ENCODE results near the gene AZU1.
A peak's percentile ranks its signal among the peaks of the same experiment; 100 is the strongest.
"Not testable (repeated sequence)": the region's sequence is repeated elsewhere in the genome, so short reads cannot be mapped to it uniquely, and the experiment has no call there.

Gene AZU1

DNA sequence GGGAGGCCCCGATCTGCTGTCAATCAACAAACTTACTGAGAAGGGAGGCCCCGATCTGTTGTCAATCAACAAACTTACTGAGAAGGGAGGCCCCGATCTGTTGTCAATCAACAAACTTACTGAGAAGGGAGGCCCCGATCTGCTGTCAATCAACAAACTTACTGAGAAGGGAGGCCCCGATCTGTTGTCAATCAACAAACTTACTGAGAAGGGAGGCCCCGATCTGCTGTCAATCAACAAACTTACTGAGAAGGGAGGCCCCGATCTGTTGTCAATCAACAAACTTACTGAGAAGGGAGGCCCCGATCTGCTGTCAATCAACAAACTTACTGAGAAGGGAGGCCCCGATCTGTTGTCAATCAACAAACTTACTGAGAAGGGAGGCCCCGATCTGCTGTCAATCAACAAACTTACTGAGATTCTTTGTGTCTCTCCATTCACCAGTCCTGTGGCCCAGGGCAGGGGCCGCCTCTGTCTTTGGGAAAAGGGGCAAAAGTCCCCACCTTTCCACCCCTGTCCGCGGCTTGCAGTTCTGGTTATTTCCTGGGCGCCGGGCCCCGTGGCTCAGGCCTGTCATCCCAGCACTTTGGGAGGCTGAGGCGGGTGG lies 26.1 kb downstream of the AZU1 start:
- DNase-seq (ENCODE audit: low read depth in 1 of 2, low spot score in 1 of 2): not testable (repeated sequence)

- no peak for DNase-seq (ENCODE audit: low read depth in 1 of 2, low spot score in 1 of 2)
Measured at GRCh38 chr19:854549-854948, 26.9 kb downstream of the AZU1 start.

DNA sequence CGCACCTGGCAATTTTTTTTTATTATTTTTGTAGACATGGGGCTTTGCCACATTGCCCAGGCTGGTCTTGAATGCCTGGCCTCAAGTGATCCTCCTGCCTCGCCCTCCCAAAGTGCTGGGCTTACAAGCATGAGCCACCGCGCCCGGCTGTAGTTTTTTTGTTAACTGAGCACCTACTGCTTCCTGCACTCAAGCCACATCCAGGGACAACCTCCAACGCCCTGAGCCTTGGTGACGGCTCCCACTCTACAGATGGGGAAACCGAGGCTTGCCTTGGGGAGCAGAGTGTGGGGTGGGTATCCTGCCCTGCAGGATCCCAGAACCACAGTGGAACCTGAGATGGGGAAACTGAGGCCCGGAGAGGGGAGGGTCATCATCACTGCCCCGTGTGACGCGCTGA lies 27.5 kb downstream of the AZU1 start:
- DNase-seq (ENCODE audit: low read depth in 1 of 2, low spot score in 1 of 2): no peak

DNA sequence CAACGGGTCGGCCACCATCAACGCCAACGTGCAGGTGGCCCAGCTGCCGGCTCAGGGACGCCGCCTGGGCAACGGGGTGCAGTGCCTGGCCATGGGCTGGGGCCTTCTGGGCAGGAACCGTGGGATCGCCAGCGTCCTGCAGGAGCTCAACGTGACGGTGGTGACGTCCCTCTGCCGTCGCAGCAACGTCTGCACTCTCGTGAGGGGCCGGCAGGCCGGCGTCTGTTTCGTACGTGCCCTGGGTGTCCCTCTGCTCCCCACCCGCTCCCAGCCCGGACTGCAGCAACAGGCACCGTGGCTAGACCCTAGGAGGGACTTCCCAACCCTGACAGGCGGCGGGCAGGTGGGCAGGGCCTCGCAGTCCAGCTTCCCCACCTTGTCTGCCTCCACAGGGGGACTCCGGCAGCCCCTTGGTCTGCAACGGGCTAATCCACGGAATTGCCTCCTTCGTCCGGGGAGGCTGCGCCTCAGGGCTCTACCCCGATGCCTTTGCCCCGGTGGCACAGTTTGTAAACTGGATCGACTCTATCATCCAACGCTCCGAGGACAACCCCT lies 28.0 kb downstream of the AZU1 start:
- no peak for DNase-seq (ENCODE audit: low read depth in 1 of 2, low spot score in 1 of 2)

DNA sequence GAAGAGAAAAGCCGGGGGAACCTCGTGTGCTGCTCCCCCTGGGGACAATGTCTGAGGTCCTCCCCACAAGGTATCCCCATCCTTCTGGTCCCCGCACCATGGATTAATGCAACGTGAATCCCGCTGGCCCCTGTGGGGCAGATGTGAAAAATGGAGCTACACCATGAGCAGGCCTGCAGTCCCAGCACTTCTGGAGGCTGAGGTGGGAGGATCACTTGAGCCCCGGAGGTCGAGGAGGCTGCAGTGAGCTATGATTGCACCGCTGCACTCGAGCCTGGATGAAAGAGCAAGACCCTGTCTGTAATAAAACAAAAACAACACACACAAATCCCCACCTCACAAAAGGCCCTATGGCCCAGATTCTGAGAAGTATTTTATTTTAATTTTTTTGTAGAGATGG lies 30.6 kb downstream of the AZU1 start:
- DNase-seq (ENCODE audit: low read depth in 1 of 2, low spot score in 1 of 2): no peak

DNA sequence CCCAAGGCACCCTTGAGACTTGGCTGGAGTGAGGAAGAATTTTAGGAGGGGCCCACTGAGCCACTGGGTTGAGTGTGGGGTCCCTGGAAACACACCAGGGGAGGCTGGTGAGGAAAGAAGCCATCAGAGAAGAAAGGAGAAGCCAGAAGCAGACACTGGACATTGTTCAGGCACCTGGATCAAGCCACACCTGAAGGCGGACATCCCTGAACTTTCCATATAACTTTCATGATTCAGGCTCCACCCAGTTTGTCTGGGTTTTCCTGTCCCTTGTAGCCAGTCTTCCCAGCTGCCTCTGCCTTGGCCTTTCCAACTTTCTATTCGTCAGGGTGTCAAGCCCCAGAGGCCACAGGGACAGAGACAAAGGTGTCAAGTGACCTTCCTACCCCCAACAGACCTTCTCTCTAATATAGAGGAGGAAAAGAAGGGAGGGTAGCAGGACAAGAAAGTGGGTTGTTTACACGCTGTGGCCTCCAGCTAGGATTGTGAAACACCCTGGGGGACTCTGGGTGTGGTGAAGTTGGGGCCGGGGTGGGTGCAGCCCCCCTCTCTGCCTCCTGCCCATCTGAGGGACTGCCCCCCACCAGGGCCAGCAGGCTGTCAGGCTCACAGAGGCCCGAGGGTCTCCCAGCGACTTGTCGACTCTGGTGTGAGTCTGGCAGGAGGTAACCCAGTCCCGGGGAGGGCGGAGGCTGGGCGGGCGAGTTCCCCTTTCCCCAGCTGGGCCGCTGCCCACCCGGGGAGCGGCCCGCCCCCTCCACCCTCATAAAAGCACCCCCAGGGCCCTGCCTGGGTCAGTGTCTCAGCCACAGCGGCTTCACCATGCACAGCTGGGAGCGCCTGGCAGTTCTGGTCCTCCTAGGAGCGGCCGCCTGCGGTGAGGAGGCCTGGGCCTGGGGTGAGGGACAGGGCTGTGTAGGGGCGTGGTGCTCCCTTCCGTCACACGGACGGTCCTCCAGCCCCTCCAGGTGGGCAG lies 31.5 kb downstream of the AZU1 start, which contains the start of gene CFD:
CFD (plus strand) TSS at position 797 of the 976 bp plus-strand sequence; CDS start at position 823, 26 bp downstream.
- no peak for DNase-seq (ENCODE audit: low read depth in 1 of 2, low spot score in 1 of 2)

- no peak for DNase-seq (ENCODE audit: low read depth in 1 of 2, low spot score in 1 of 2)
Measured at GRCh38 chr19:861141-861755, 33.6 kb downstream of the AZU1 start.

DNA sequence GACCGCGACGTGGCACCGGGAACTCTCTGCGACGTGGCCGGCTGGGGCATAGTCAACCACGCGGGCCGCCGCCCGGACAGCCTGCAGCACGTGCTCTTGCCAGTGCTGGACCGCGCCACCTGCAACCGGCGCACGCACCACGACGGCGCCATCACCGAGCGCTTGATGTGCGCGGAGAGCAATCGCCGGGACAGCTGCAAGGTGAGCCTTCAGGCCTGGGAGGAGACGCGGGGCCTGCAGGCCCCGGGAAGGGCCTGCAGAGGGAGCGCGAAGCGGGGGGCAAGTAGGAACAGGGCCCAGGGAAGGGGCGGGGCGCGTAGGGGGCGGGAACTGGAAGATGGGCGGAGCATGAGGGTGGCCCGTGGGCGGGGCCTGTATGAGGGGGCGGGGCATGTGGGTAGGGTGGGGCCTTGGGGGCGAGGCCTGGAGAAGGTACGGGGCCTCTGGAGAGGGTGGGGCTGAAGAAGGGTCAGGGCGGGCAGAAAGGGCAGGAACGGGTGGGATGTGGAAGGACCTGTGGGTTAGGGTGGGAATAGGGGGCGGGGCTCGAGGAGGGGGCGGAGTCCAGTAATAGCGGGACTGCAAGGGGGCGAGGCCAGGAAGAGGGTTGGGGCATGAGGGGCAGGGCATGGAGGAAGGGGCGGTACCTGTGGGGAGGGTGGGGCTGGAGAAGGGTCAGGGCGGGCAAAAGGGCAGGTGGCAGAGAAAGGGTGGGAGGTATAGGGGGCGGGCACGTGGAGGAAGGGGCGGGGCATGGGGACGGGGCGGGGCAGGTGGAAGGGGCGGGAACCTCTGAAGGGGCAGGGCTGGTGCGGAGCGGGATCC lies 34.3 kb downstream of the AZU1 start:
- peak; percentile 38 to 50 for DNase-seq (ENCODE audit: low read depth in 1 of 2, low spot score in 1 of 2)

DNA sequence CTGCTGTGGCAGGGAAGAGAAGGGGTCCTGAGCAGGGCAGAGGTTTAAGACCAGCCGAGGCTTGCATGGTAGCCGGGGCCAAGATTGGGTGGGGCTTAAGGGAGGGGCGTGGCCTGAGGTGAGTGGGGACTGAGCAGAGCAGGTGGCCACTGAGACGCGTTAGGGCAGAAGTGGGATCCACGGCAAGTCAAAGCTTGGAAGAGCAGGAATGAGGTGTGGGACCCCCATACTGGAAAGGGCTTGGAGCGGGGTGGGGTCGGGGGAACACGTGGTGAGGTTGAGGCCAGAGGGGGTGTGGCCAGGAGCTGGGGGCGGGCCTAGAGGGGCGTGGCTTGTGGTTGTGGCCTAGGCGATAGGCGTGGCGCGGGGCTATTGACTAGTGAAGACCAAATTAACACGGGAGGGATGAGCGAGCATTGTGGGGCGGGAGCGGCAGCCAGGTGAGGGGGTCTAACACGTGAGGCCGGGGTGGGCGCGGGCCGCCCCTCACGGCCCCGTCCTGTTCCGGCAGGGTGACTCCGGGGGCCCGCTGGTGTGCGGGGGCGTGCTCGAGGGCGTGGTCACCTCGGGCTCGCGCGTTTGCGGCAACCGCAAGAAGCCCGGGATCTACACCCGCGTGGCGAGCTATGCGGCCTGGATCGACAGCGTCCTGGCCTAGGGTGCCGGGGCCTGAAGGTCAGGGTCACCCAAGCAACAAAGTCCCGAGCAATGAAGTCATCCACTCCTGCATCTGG lies 35.1 kb downstream of the AZU1 start:
- DNase-seq (ENCODE audit: low read depth in 1 of 2, low spot score in 1 of 2): peak; percentile 59 to 63

DNA sequence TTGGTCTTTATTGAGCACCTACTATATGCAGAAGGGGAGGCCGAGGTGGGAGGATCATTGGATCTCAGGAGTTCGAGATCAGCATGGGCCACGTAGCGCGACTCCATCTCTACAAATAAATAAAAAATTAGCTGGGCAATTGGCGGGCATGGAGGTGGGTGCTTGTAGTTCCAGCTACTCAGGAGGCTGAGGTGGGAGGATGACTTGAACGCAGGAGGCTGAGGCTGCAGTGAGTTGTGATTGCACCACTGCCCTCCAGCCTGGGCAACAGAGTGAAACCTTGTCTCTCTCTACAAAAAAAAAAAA lies 35.6 kb downstream of the AZU1 start:
- DNase-seq (ENCODE audit: low read depth in 1 of 2, low spot score in 1 of 2): no peak

DNA sequence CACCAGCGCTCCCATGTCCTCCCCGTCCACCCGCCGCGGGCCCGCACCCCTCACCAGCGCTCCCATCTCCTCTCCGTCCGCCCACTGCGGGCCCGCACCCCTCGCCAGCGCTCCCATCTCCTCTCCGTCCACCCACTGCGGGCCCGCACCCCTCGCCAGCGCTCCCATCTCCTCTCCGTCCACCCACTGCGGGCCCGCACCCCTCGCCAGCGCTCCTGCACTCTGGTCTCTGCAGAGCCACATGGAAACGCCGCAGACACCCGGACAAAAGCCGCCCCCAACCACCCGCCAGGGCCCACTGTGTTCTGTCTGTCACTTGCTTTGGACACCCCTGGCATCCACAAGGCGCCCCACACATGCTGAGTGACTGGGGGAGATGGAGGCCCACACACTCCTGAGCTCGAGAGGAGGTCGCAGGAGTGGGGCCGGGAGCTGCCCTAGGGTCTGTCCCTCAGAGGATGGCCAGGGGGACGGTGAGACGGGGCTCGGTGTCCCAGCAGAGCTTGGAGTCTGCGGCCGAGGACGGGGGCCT lies 39.2 kb downstream of the AZU1 start:
- no peak for DNase-seq (ENCODE audit: low read depth in 1 of 2, low spot score in 1 of 2)

GRCh38 chr19:867301-867793 lies 39.7 kb downstream of the AZU1 start:
- DNase-seq (ENCODE audit: low read depth in 1 of 2, low spot score in 1 of 2): no peak

DNA sequence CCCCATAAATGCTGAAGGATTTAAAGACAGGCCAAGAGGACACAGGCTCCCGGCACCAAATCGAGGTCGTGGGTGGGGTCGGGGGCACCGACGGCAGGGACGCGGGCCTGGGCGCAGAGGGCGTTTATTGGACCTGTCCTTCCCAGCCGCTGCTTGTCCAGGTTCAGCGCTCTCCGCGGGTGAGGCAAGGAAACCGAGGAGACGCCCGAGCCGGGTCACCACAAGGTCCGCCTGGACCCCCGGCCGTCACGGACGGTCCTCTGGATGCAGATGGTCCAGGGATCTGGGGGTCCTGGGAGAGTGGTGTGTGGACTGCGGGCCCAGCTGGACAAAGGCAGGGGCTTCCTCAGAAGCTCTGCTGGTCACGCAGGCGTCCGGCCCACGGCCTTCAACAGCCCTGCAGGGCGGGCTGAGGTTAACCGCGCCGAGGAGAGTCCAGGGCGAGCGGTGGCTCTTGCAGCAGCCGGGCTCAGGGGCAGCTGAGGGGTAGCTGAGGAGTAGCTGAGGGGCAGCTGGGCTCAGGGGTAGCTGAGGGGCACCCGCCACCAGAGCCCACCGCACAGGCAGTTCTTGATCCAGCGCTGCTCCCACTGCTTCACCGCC lies 40.3 kb downstream of the AZU1 start:
- DNase-seq (ENCODE audit: low read depth in 1 of 2, low spot score in 1 of 2): no peak

DNA sequence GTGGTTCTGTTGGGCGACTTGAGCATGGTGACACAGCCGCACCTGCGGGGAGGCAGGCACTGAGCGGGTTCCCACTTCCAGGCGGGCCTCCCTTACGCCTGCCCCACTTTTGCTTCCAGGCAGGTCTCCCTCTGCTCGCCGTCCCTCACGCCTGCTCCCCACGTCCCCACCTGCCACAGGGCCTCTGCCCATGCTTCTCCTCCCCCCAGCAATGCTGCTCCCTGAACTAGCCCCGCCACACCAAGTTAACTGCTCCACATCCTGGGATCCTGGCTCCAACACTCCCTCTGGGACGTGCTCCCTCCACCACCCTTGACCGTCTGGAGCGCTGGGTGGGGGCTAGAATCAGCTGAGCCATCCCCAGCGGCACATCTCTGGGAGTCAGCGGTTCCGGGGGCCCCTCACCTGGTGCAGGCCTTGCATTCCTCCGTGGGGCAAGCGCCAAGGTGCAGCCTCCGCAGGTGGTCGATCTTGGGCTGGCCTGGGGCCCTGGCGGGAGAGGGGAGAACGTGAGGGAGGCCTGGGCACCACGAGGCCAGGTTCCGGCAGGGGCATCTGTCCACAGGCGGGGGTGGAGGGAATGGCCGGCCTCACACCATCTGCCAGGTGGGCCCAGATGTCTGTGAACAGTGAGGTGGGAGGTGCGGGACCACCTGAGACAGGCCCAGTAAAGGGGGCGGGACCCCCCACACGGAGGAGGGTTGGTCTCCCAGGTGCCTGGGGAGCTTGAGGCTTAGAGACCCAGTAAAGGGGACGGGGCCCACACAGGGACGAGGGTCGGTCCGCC lies 41.0 kb downstream of the AZU1 start:
- no peak for DNase-seq (ENCODE audit: low read depth in 1 of 2, low spot score in 1 of 2)

- no peak for DNase-seq (ENCODE audit: low read depth in 1 of 2, low spot score in 1 of 2)
Measured at GRCh38 chr19:869245-870177, 41.9 kb downstream of the AZU1 start.

DNA sequence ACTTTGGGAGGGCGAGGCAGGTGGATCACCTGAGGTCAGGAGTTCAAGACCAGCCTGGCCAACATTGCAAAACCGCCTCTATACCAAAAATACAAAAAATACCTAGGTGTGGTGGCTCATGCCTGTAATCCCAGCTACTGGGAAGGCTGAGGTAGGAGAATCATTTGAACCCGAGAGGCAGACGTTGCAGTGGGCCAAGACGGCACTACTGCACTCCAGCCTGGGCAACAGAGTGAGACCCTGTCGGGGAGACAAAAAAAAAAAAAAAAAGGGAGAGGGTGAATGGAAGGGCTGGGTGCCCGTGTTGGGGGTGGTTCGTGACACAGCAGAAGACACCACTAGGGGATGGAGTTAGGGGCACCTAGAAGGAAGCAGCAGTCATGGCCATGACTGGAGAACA lies 42.7 kb downstream of the AZU1 start:
- DNase-seq (ENCODE audit: low read depth in 1 of 2, low spot score in 1 of 2): no peak

DNA sequence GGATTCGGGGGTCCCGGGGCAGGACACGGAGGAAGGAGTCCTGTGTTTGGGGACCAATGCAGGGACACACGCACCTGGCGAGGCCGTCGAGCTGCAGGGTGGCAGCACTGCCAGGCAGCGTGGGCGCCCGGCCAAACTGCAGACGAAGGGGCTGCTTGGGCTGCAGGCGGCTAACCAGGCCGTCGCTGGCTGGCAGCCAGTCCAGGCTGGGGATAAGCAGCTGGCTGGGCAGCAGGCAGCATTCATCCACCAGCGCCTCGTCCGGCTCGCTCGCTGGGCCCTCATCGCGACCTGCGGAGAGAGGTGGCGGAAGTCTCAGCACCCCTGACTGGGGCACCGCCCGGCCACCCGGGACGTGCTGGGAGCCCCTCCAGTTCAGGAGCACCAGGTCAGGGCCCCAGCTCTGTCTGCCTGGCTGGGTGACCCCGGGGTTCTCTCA lies 43.3 kb downstream of the AZU1 start:
- DNase-seq (ENCODE audit: low read depth in 1 of 2, low spot score in 1 of 2): no peak

All from activated CD4-positive, alpha-beta T cell treated with anti-CD3 and anti-CD28 coated beads, Interleukin-2, amount 50 U/mL, for 24 hours (primary cell).